Activated naive CD4-positive, alpha-beta T cell treated with anti-CD3 and anti-CD28 coated beads for 36 hours (primary cell): ENCODE data around the gene CTCF. TPM values are rescaled to one million over a fixed set of nuclear protein-coding genes. Genes with fewer than 3 reads are reported as not detected.

Experiments
- CTCF ChIA-PET: fragments of 350-600 bp; sonication (Branson Sonifier 250); formaldehyde crosslinking; loops from one replicate; lab custom pipeline; 2021; ENCODE audit warnings: antibody characterized with exemption; lab: Charles Lee
- DNase-seq: peaks from one replicate; pipeline ENCODE4 v3.0.0-alpha.2; 2020
- H3K27ac Mint-ChIP-seq: one replicate; pipeline ENCODE4 v1.8.0; 2021; ENCODE audit warnings: mild to moderate bottlenecking, mixed read lengths
- H3K27me3 Mint-ChIP-seq: one replicate; pipeline ENCODE4 v1.8.0; 2021; ENCODE audit warnings: low read depth, mixed read lengths
- H3K36me3 Mint-ChIP-seq: one replicate; pipeline ENCODE4 v1.8.0; 2021; ENCODE audit warnings: low read depth, mixed read lengths
- H3K4me1 Mint-ChIP-seq: one replicate; pipeline ENCODE4 v1.8.0; 2021; ENCODE audit warnings: low read depth, mixed read lengths
- H3K4me3 Mint-ChIP-seq: one replicate; pipeline ENCODE4 v1.8.0; 2021; ENCODE audit warnings: mild to moderate bottlenecking, moderate library complexity, mixed read lengths
- H3K9me3 Mint-ChIP-seq: one replicate; pipeline ENCODE4 v1.8.0; 2021; ENCODE audit warnings: mixed read lengths
- intact Hi-C: fragments of 100-400 bp; cut with micrococcal nuclease; formaldehyde crosslinking; loops from one replicate; pipeline ENCODE4 v1.15.1; 2023
- total RNA-seq, 2 experiments: library from RNA; stranded (reverse); gene quantifications; one replicate each; pipeline ENCODE4 v1.2.3, GENCODE V29; 2021

The CTCF gene
- total RNA-seq, 2 experiments from 2014 or later = 51.2 to 52.3 TPM

GRCh38 chr16:67544329-67544841 lies 17.9 kb upstream of the CTCF start:
- no peaks in the 10 kb centered on the region for H3K27me3 Mint-ChIP-seq
- CTCF ChIA-PET = interaction anchor here (1.3 to 6.0 kb wide), 7 partner anchors 8 to 123 kb away, joined by 5 to 168 read pairs (median 13); partner anchors contain the start of genes CARMIL2 and CTCF

GRCh38 chr16:67544844-67545664 lies 17.3 kb upstream of the CTCF start:
- no peak overlapping the region for H3K4me3 Mint-ChIP-seq
- intact Hi-C loops = no loop called here
- peaks cover 4% of the 10 kb centered on the region for H3K36me3 Mint-ChIP-seq
- no peak for DNase-seq
- no peak overlapping the region for H3K27ac Mint-ChIP-seq
- H3K4me1 Mint-ChIP-seq = peaks cover 36% of the 10 kb centered on the region
- H3K27me3 Mint-ChIP-seq = no peaks in the 10 kb centered on the region
- no peaks in the 10 kb centered on the region for H3K9me3 Mint-ChIP-seq
- CTCF ChIA-PET = interaction anchor here (0.8 to 6.0 kb wide), 10 partner anchors 8 to 123 kb away, joined by 3 to 168 read pairs (median 8); partner anchors contain the start of genes CARMIL2 and CTCF

More at GRCh38 chr16:67544329-67544841, 17.9 kb upstream of the CTCF start:
- H3K27ac Mint-ChIP-seq = no peak overlapping the region
- intact Hi-C loops = no loop called here
- no peaks in the 10 kb centered on the region for H3K9me3 Mint-ChIP-seq
- H3K4me3 Mint-ChIP-seq = no peak overlapping the region
- no peak for DNase-seq
- peaks cover 4% of the 10 kb centered on the region for H3K36me3 Mint-ChIP-seq
- H3K4me1 Mint-ChIP-seq = peaks cover 36% of the 10 kb centered on the region

- CTCF ChIA-PET = interaction anchor here (0.5 to 6.0 kb wide), 11 partner anchors 9 to 122 kb away, joined by 3 to 168 read pairs (median 7); partner anchors contain the start of genes CARMIL2 and CTCF
- intact Hi-C loops = no loop called here
- Mint-ChIP-seq H3K27me3 (no peaks in the 10 kb centered on the region), H3K36me3 (peaks cover 3% of the 10 kb centered on the region), H3K4me3 (no peak overlapping the region), H3K27ac (no peak overlapping the region), H3K9me3 (no peaks in the 10 kb centered on the region), H3K4me1 (peaks cover 33% of the 10 kb centered on the region)
- DNase-seq = no peak
These were observed 16.7 kb upstream of the CTCF start for GRCh38 chr16:67545665-67546024.

GRCh38 chr16:67546091-67546501 lies 16.2 kb upstream of the CTCF start:
- intact Hi-C loops = no loop called here
- peak overlapping the region; percentile 91 for H3K27ac Mint-ChIP-seq

GRCh38 chr16:67546761-67547422 lies 15.4 kb upstream of the CTCF start:
- CTCF ChIA-PET = interaction anchor here (0.5 to 6.0 kb wide), 42 partner anchors 10 to 297 kb away, joined by 3 to 168 read pairs (median 4); partner anchors contain the start of genes ACD, ATP6V0D1, C16orf86 and CARMIL2
- intact Hi-C loops = loop anchor here (1.0 kb wide), 3 partner anchors 15 to 121 kb away; partner anchors contain the start of gene CTCF
- peak overlapping the region; percentile 14 for H3K4me3 Mint-ChIP-seq
- H3K27me3 Mint-ChIP-seq = no peaks in the 10 kb centered on the region
- peak; percentile 81 for DNase-seq
- H3K36me3 Mint-ChIP-seq = peaks cover 3% of the 10 kb centered on the region
- peaks cover 34% of the 10 kb centered on the region for H3K4me1 Mint-ChIP-seq
- peak overlapping the region; percentile 91 for H3K27ac Mint-ChIP-seq
- H3K9me3 Mint-ChIP-seq = no peaks in the 10 kb centered on the region

More at GRCh38 chr16:67546091-67546501, 16.2 kb upstream of the CTCF start:
- Mint-ChIP-seq H3K9me3 (no peaks in the 10 kb centered on the region), H3K4me1 (peaks cover 33% of the 10 kb centered on the region), H3K36me3 (peaks cover 3% of the 10 kb centered on the region), H3K27me3 (no peaks in the 10 kb centered on the region), H3K4me3 (no peak overlapping the region)
- CTCF ChIA-PET = interaction anchor here (0.5 to 6.0 kb wide), 12 partner anchors 9 to 123 kb away, joined by 3 to 168 read pairs (median 6); partner anchors contain the start of genes ACD, C16orf86, CARMIL2 and CTCF
- no peak for DNase-seq

- Mint-ChIP-seq H3K36me3 (no peaks in the 10 kb centered on the region), H3K27me3 (no peaks in the 10 kb centered on the region), H3K4me3 (peak overlapping the region; percentile 14), H3K4me1 (peaks cover 36% of the 10 kb centered on the region), H3K9me3 (no peaks in the 10 kb centered on the region), H3K27ac (peak overlapping the region; percentile 91)
- peak; percentile 65 for DNase-seq
- intact Hi-C loops = loop anchor here (1.0 kb wide), 3 partner anchors 15 to 121 kb away; partner anchors contain the start of gene CTCF
- CTCF ChIA-PET = interaction anchor here (0.5 to 6.0 kb wide), 43 partner anchors 11 to 296 kb away, joined by 3 to 168 read pairs (median 4); partner anchors contain the start of genes ACD, ATP6V0D1, C16orf86 and CARMIL2
These were observed 14.7 kb upstream of the CTCF start for GRCh38 chr16:67547423-67548264.

- no peaks in the 10 kb centered on the region for H3K27me3 Mint-ChIP-seq
- H3K4me3 Mint-ChIP-seq = no peak overlapping the region
- peaks cover 40% of the 10 kb centered on the region for H3K4me1 Mint-ChIP-seq
- intact Hi-C loops = no loop called here
- DNase-seq = peak; percentile 37
- no peaks in the 10 kb centered on the region for H3K36me3 Mint-ChIP-seq
- no peaks in the 10 kb centered on the region for H3K9me3 Mint-ChIP-seq
- CTCF ChIA-PET = interaction anchor here (0.6 to 6.0 kb wide), 19 partner anchors 12 to 312 kb away, joined by 3 to 168 read pairs (median 12); partner anchors contain the start of genes ACD, C16orf86, CARMIL2 and CTCF
- H3K27ac Mint-ChIP-seq = peak overlapping the region; percentile 91
These were observed 13.8 kb upstream of the CTCF start for GRCh38 chr16:67548265-67549126.

GRCh38 chr16:67549240-67549639 lies 13.1 kb upstream of the CTCF start:
- H3K4me3 Mint-ChIP-seq = no peak overlapping the region
- no peaks in the 10 kb centered on the region for H3K9me3 Mint-ChIP-seq
- intact Hi-C loops = no loop called here

GRCh38 chr16:67549936-67550335 lies 12.4 kb upstream of the CTCF start:
- CTCF ChIA-PET = interaction anchor here (3.3 to 3.8 kb wide), 2 partner anchors 12 to 28 kb away, joined by 14 to 29 read pairs; partner anchors contain the start of gene CTCF
- no peak for DNase-seq
- Mint-ChIP-seq H3K4me1 (peaks cover 51% of the 10 kb centered on the region), H3K9me3 (no peaks in the 10 kb centered on the region), H3K27ac (no peak overlapping the region), H3K36me3 (no peaks in the 10 kb centered on the region), H3K27me3 (no peaks in the 10 kb centered on the region), H3K4me3 (no peak overlapping the region)
- intact Hi-C loops = no loop called here

More at GRCh38 chr16:67549240-67549639, 13.1 kb upstream of the CTCF start:
- Mint-ChIP-seq H3K27ac (peak overlapping the region; percentile 5), H3K36me3 (no peaks in the 10 kb centered on the region), H3K27me3 (no peaks in the 10 kb centered on the region), H3K4me1 (peaks cover 47% of the 10 kb centered on the region)
- no peak for DNase-seq
- CTCF ChIA-PET = interaction anchor here (3.4 to 3.8 kb wide), 2 partner anchors 11 to 27 kb away, joined by 29 to 142 read pairs; partner anchors contain the start of gene CTCF

- peaks cover 3% of the 10 kb centered on the region for H3K36me3 Mint-ChIP-seq
- H3K27me3 Mint-ChIP-seq = no peaks in the 10 kb centered on the region
- no peaks in the 10 kb centered on the region for H3K9me3 Mint-ChIP-seq
- no peak for DNase-seq
- intact Hi-C loops = no loop called here
- no peak overlapping the region for H3K4me3 Mint-ChIP-seq
- H3K4me1 Mint-ChIP-seq = peaks cover 61% of the 10 kb centered on the region
- no peak overlapping the region for H3K27ac Mint-ChIP-seq
- CTCF ChIA-PET = interaction anchor here (0.8 to 3.3 kb wide), 3 partner anchors 11 to 109 kb away, joined by 3 to 14 read pairs (median 12); partner anchors contain the start of genes ACD, CARMIL2 and CTCF
These were observed 11.2 kb upstream of the CTCF start for GRCh38 chr16:67551091-67551490.
